ENCODE data around the gene KITLG. TPM values are rescaled to one million over a fixed set of nuclear protein-coding genes. Genes with fewer than 3 reads are reported as not detected.
"Not testable (repeated sequence)": the region's sequence is repeated elsewhere in the genome, so short reads cannot be mapped to it uniquely, and the experiment has no call there.

KITLG gene
- polyA plus RNA-seq, 1 donor: 13.1 TPM

- no peak for DNase-seq
These were observed 4.8 kb downstream of the KITLG start for GRCh38 chr12:88575361-88575970.

GRCh38 chr12:88574278-88574677, 6.0 kb downstream of the KITLG start:
- no peak for DNase-seq

GRCh38 chr12:88573583-88573982, 6.7 kb downstream of the KITLG start:
- DNase-seq: no peak

GRCh38 chr12:88572781-88573549, 7.3 kb downstream of the KITLG start:
- no peak for DNase-seq

GRCh38 chr12:88571543-88571942, 8.7 kb downstream of the KITLG start:
- DNase-seq: no peak

GRCh38 chr12:88570103-88570502, 10.2 kb downstream of the KITLG start:
- no peak for DNase-seq

GRCh38 chr12:88566430-88566829, 13.8 kb downstream of the KITLG start:
- no peak for DNase-seq

- DNase-seq: no peak
These were observed 17.3 kb downstream of the KITLG start for GRCh38 chr12:88562846-88563582.

GRCh38 chr12:88562151-88562550, 18.1 kb downstream of the KITLG start:
- DNase-seq: no peak

GRCh38 chr12:88559772-88560171, 20.5 kb downstream of the KITLG start:
- DNase-seq: no peak

GRCh38 chr12:88559199-88559598, 21.1 kb downstream of the KITLG start:
- no peak for DNase-seq

GRCh38 chr12:88558340-88558867, 21.9 kb downstream of the KITLG start:
- no peak for DNase-seq

- no peak for DNase-seq
These were observed 24.0 kb downstream of the KITLG start for GRCh38 chr12:88556213-88556774.

- DNase-seq: no peak
These were observed 26.2 kb downstream of the KITLG start for GRCh38 chr12:88553941-88554658.

- no peak for DNase-seq
These were observed 27.6 kb downstream of the KITLG start for GRCh38 chr12:88552610-88553079.

- DNase-seq: no peak
These were observed 30.3 kb downstream of the KITLG start for GRCh38 chr12:88549929-88550328.

- not testable (repeated sequence) for DNase-seq
These were observed 32.3 kb downstream of the KITLG start for GRCh38 chr12:88547949-88548348.

- DNase-seq: no peak
These were observed 33.4 kb downstream of the KITLG start for GRCh38 chr12:88546853-88547252.

- DNase-seq: no peak
These were observed 34.0 kb downstream of the KITLG start for GRCh38 chr12:88546226-88546625.

- DNase-seq: no peak
These were observed 35.0 kb downstream of the KITLG start for GRCh38 chr12:88544991-88545980.

- DNase-seq: no peak
These were observed 40.4 kb downstream of the KITLG start for GRCh38 chr12:88539893-88540292.

All from hindlimb muscle (tissue), 1 donor.